ENCODE measurements around the gene ECSCR.
"Not testable (repeated sequence)": the region's sequence is repeated elsewhere in the genome, so short reads cannot be mapped to it uniquely, and the experiment has no call there.

The ECSCR gene

GRCh38 chr5:139451878-139452660 lies 10.5 kb downstream of the ECSCR start:
- DNase-seq (ENCODE audit: low read depth in 1 of 2, low spot score in 1 of 2), result no peak
- TF ChIP-seq JUND (IDR thresholded peaks at IDR 0.05; ENCODE audit: low read depth), result no peak
- in situ Hi-C loops (cut with HindIII; ENCODE audit: low pct_unique_long_range_greater_than_20kb, low sequenced_read_pairs), result no loop called here

GRCh38 chr5:139451176-139451575 lies 11.4 kb downstream of the ECSCR start:
- DNase-seq (ENCODE audit: low read depth in 1 of 2, low spot score in 1 of 2), result no peak
- no peak for TF ChIP-seq JUND (IDR thresholded peaks at IDR 0.05; ENCODE audit: low read depth)
- in situ Hi-C loops (cut with HindIII; ENCODE audit: low pct_unique_long_range_greater_than_20kb, low sequenced_read_pairs), result no loop called here

GRCh38 chr5:139446956-139447779 lies 15.4 kb downstream of the ECSCR start:
- DNase-seq (ENCODE audit: low read depth in 1 of 2, low spot score in 1 of 2), result no peak
- in situ Hi-C loops (cut with HindIII; ENCODE audit: low pct_unique_long_range_greater_than_20kb, low sequenced_read_pairs), result no loop called here
- no peak for TF ChIP-seq JUND (IDR thresholded peaks at IDR 0.05; ENCODE audit: low read depth)

- in situ Hi-C loops (cut with HindIII; ENCODE audit: low pct_unique_long_range_greater_than_20kb, low sequenced_read_pairs), result no loop called here
- TF ChIP-seq JUND (IDR thresholded peaks at IDR 0.05; ENCODE audit: low read depth), result no peak
- peak in 1 of 2 experiments; percentile 39 for DNase-seq (ENCODE audit: low read depth in 1 of 2, low spot score in 1 of 2)
Measured at GRCh38 chr5:139445325-139446170, 17.0 kb downstream of the ECSCR start.

- no peak for TF ChIP-seq JUND (IDR thresholded peaks at IDR 0.05; ENCODE audit: low read depth)
- in situ Hi-C loops (cut with HindIII; ENCODE audit: low pct_unique_long_range_greater_than_20kb, low sequenced_read_pairs), result no loop called here
- no peak for DNase-seq (ENCODE audit: low read depth in 1 of 2, low spot score in 1 of 2)
Measured at GRCh38 chr5:139443831-139444453, 18.6 kb downstream of the ECSCR start.

- DNase-seq (ENCODE audit: low read depth in 1 of 2, low spot score in 1 of 2); in situ Hi-C loops (cut with HindIII; ENCODE audit: low pct_unique_long_range_greater_than_20kb, low sequenced_read_pairs): not testable (repeated sequence)
Measured at GRCh38 chr5:139440416-139440815, 22.1 kb downstream of the ECSCR start.

GRCh38 chr5:139439013-139439903 lies 23.3 kb downstream of the ECSCR start, which contains the start of gene DNAJC18:
Gene DNAJC18, minus strand, starts transcription at chr5:139439525. Its CDS starts 80 bp downstream, at chr5:139439445.
- DNase-seq (ENCODE audit: low read depth in 1 of 2, low spot score in 1 of 2), result peak; percentile 80 to 85
- in situ Hi-C loops (cut with HindIII; ENCODE audit: low pct_unique_long_range_greater_than_20kb, low sequenced_read_pairs), result no loop called here

GRCh38 chr5:139438707-139439012 lies 23.9 kb downstream of the ECSCR start:
- no peak for DNase-seq (ENCODE audit: low read depth in 1 of 2, low spot score in 1 of 2)
- in situ Hi-C loops (cut with HindIII; ENCODE audit: low pct_unique_long_range_greater_than_20kb, low sequenced_read_pairs), result no loop called here
- no peak for TF ChIP-seq JUND (IDR thresholded peaks at IDR 0.05; ENCODE audit: low read depth)

More at GRCh38 chr5:139439013-139439903, 23.3 kb downstream of the ECSCR start, which contains the start of gene DNAJC18:
- no peak for TF ChIP-seq JUND (IDR thresholded peaks at IDR 0.05; ENCODE audit: low read depth)

GRCh38 chr5:139435676-139436075 lies 26.9 kb downstream of the ECSCR start:
- in situ Hi-C loops (cut with HindIII; ENCODE audit: low pct_unique_long_range_greater_than_20kb, low sequenced_read_pairs), result no loop called here
- no peak for DNase-seq (ENCODE audit: low read depth in 1 of 2, low spot score in 1 of 2)
- no peak for TF ChIP-seq JUND (IDR thresholded peaks at IDR 0.05; ENCODE audit: low read depth)

- in situ Hi-C loops (cut with HindIII; ENCODE audit: low pct_unique_long_range_greater_than_20kb, low sequenced_read_pairs), result no loop called here
- no peak for DNase-seq (ENCODE audit: low read depth in 1 of 2, low spot score in 1 of 2)
- TF ChIP-seq JUND (IDR thresholded peaks at IDR 0.05; ENCODE audit: low read depth), result no peak
Measured at GRCh38 chr5:139431706-139432105, 30.8 kb downstream of the ECSCR start.

GRCh38 chr5:139430015-139430414 lies 32.5 kb downstream of the ECSCR start:
- DNase-seq (ENCODE audit: low read depth in 1 of 2, low spot score in 1 of 2), result no peak
- in situ Hi-C loops (cut with HindIII; ENCODE audit: low pct_unique_long_range_greater_than_20kb, low sequenced_read_pairs), result no loop called here
- TF ChIP-seq JUND (IDR thresholded peaks at IDR 0.05; ENCODE audit: low read depth), result no peak

Data from T47D (cell line).